H9 (cell line): ENCODE data around the gene RFPL2. TPM values are rescaled to one million over a fixed set of nuclear protein-coding genes. Genes with fewer than 3 reads are reported as not detected.
"Not testable (repeated sequence)": the region's sequence is repeated elsewhere in the genome, so short reads cannot be mapped to it uniquely, and the experiment has no call there.

Experiments used
- DNase-seq: peaks from one replicate; pipeline ENCODE4 v3.0.0-alpha.2; 2017
- H2AFZ ChIP-seq: one replicate; pipeline ENCODE4 v1.6.1; 2013; ENCODE audit warnings: mild to moderate bottlenecking, low read length, control low read depth, moderate library complexity
- H2AK5ac ChIP-seq: 2 replicates; pipeline ENCODE4 v1.6.1; 2013; ENCODE audit warnings: low read length, control low read depth, mixed read lengths; ENCODE audit not compliant: insufficient read length
- H2BK120ac ChIP-seq: one replicate; pipeline ENCODE4 v1.6.1; 2013; ENCODE audit warnings: low read depth, mild to moderate bottlenecking, low read length, control low read depth, inconsistent platforms; ENCODE audit not compliant: poor library complexity, severe bottlenecking
- H2BK12ac ChIP-seq: 2 replicates; pipeline ENCODE4 v1.6.1; 2013; ENCODE audit warnings: low read length, control low read depth, mixed read lengths, low read depth; ENCODE audit not compliant: insufficient read length
- H2BK15ac ChIP-seq: 2 replicates; pipeline ENCODE4 v1.6.1; 2013; ENCODE audit warnings: low read depth, low read length, control low read depth
- H2BK20ac ChIP-seq: one replicate; pipeline ENCODE4 v1.6.1; 2013; ENCODE audit warnings: low read depth, mild to moderate bottlenecking, low read length, control low read depth, inconsistent platforms; ENCODE audit not compliant: poor library complexity, severe bottlenecking
- H2BK5ac ChIP-seq: 2 replicates; pipeline ENCODE4 v1.6.1; 2013; ENCODE audit warnings: low read length, control low read depth, mixed read lengths; ENCODE audit not compliant: insufficient read length
- H3K14ac ChIP-seq: 2 replicates; pipeline ENCODE4 v1.6.1; 2013; ENCODE audit warnings: low read length, control low read depth; ENCODE audit not compliant: insufficient read depth
- H3K18ac ChIP-seq: 2 replicates; pipeline ENCODE4 v1.6.1; 2013; ENCODE audit warnings: low read depth, mild to moderate bottlenecking, mixed read lengths, low read length, control low read depth; ENCODE audit not compliant: insufficient read length
- H3K23ac ChIP-seq: 2 replicates; pipeline ENCODE4 v1.6.1; 2013; ENCODE audit warnings: low read length, control low read depth, mixed read lengths, low read depth; ENCODE audit not compliant: insufficient read length
- H3K23me2 ChIP-seq: 2 replicates; pipeline ENCODE4 v1.6.1; 2013; ENCODE audit warnings: low read depth, mild to moderate bottlenecking, mixed read lengths, low read length, control low read depth; ENCODE audit not compliant: insufficient read length, poor library complexity, severe bottlenecking
- H3K27ac ChIP-seq: 2 replicates; pipeline ENCODE4 v1.5.1; 2013; ENCODE audit warnings: low read length, control low read depth, mixed read lengths, low read depth; ENCODE audit not compliant: insufficient read length
- H3K27me3 ChIP-seq: 2 replicates; pipeline ENCODE4 v1.6.1; 2013; ENCODE audit warnings: low read length, control low read depth, inconsistent platforms; ENCODE audit not compliant: insufficient read depth
- H3K4ac ChIP-seq: 2 replicates; pipeline ENCODE4 v1.6.1; 2013; ENCODE audit warnings: low read depth, mild to moderate bottlenecking, control low read depth, inconsistent platforms, low read length, moderate library complexity
- H3K4me1 ChIP-seq: 2 replicates; pipeline ENCODE4 v1.6.1; 2013; ENCODE audit warnings: low read length, control low read depth, inconsistent platforms; ENCODE audit not compliant: insufficient read depth
- H3K4me2 ChIP-seq: 2 replicates; pipeline ENCODE4 v1.6.1; 2013; ENCODE audit warnings: low read length, control low read depth, mixed read lengths; ENCODE audit not compliant: insufficient read length, insufficient read depth
- H3K56ac ChIP-seq: 2 replicates; pipeline ENCODE4 v1.6.1; 2013; ENCODE audit warnings: low read depth, mild to moderate bottlenecking, mixed read lengths, low read length, control low read depth; ENCODE audit not compliant: insufficient read length
- H3K79me1 ChIP-seq: 2 replicates; pipeline ENCODE4 v1.6.1; 2013; ENCODE audit warnings: low read depth, mild to moderate bottlenecking, moderate library complexity, low read length, control low read depth, inconsistent platforms; ENCODE audit not compliant: insufficient read depth, poor library complexity, severe bottlenecking
- H3K79me2 ChIP-seq: 2 replicates; pipeline ENCODE4 v1.6.1; 2013; ENCODE audit warnings: low read length, control low read depth, inconsistent platforms; ENCODE audit not compliant: insufficient read depth
- H3K9ac ChIP-seq: 2 replicates; pipeline ENCODE4 v1.6.1; 2013; ENCODE audit warnings: low read length, control low read depth, mixed read lengths; ENCODE audit not compliant: insufficient read length; ENCODE audit errors: extremely low read depth
- H3K9me3 ChIP-seq: one replicate; pipeline ENCODE4 v1.6.1; 2013; ENCODE audit warnings: low read depth, low read length, inconsistent platforms; ENCODE audit not compliant: control insufficient read depth
- H3T11ph ChIP-seq: one replicate; pipeline ENCODE4 v1.6.1; 2013; ENCODE audit warnings: mild to moderate bottlenecking, low read length, control low read depth, inconsistent platforms
- H4K20me1 ChIP-seq: one replicate; pipeline ENCODE4 v1.6.1; 2013; ENCODE audit not compliant: control insufficient read depth, insufficient read length, insufficient read depth
- H4K5ac ChIP-seq: 2 replicates; pipeline ENCODE4 v1.6.1; 2013; ENCODE audit warnings: low read depth, mild to moderate bottlenecking, mixed read lengths, low read length, control low read depth; ENCODE audit not compliant: insufficient read length
- H4K8ac ChIP-seq: replicated peaks from 2 replicates; pipeline ENCODE4 v1.6.1; 2013; ENCODE audit warnings: low read length, control low read depth, mixed read lengths, low read depth; ENCODE audit not compliant: insufficient read length
- H4K91ac ChIP-seq: 2 replicates; pipeline ENCODE4 v1.6.1; 2013; ENCODE audit warnings: low read depth, mild to moderate bottlenecking, moderate library complexity, mixed read lengths, low read length, control low read depth; ENCODE audit not compliant: insufficient read length
- H3K27ac Mint-ChIP-seq, 3 experiments: 2 replicates in 2 of 3; 3 replicates in 1 of 3; pipeline ENCODE4 v1.8.0; 2020 to 2021; ENCODE audit warnings: mixed read lengths in 3 of 3, mild to moderate bottlenecking in 1 of 3, moderate library complexity in 1 of 3
- H3K27me3 Mint-ChIP-seq: 2 replicates; pipeline ENCODE4 v1.8.0; 2021; ENCODE audit warnings: low read depth, mild to moderate bottlenecking, moderate library complexity, mixed read lengths
- H3K36me3 Mint-ChIP-seq, 3 experiments: 2 replicates in 2 of 3; 3 replicates in 1 of 3; pipeline ENCODE4 v1.8.0; 2020 to 2021; ENCODE audit warnings: low read depth in 3 of 3, mixed read lengths in 3 of 3; ENCODE audit not compliant: insufficient read depth in 1 of 3
- H3K4me1 Mint-ChIP-seq, 2 experiments: 2 replicates each; pipeline ENCODE4 v1.8.0; 2020; ENCODE audit warnings: mixed read lengths in 2 of 2
- H3K4me3 Mint-ChIP-seq, 2 experiments: 2 replicates in 1 of 2; 3 replicates in 1 of 2; pipeline ENCODE4 v1.8.0; 2020 to 2021; ENCODE audit warnings: mild to moderate bottlenecking in 2 of 2, mixed read lengths in 2 of 2, moderate library complexity in 1 of 2
- H3K9me3 Mint-ChIP-seq, 2 experiments: 2 replicates in 1 of 2; 3 replicates in 1 of 2; pipeline ENCODE4 v1.8.0; 2020; ENCODE audit warnings: mild to moderate bottlenecking in 2 of 2, mixed read lengths in 2 of 2, moderate library complexity in 1 of 2
- WGBS: extraction: QIAGEN DNeasy Blood & Tissue Kit; methylation state at CpG from one replicate; pipeline ENCODE4 v1.1.7; 2013; ENCODE audit warnings: missing lambda C conversion rate, low lambda C conversion rate, mixed read lengths; ENCODE audit not compliant: insufficient read length; ENCODE audit errors: extremely low coverage; 5-methylcytosine and 5-hydroxymethylcytosine counted together
- total RNA-seq: library from RNA; stranded (reverse); gene quantifications from 2 replicates; pipeline ENCODE4 v1.2.1, GENCODE V29; 2021
- TF ChIP-seq, protein P1 (sequence below): fragments of 200-600 bp; sonication (generic); conservative IDR thresholded peaks from 3 replicates; pipeline ENCODE4 v1.8.0; 2021; ENCODE audit warnings: antibody characterized with exemption, mild to moderate bottlenecking

The RFPL2 gene
- total RNA-seq, 1 experiment from 2014 or later, result not detected

- H4K5ac ChIP-seq, result no peak overlapping the region
- TF ChIP-seq, protein P1, sequence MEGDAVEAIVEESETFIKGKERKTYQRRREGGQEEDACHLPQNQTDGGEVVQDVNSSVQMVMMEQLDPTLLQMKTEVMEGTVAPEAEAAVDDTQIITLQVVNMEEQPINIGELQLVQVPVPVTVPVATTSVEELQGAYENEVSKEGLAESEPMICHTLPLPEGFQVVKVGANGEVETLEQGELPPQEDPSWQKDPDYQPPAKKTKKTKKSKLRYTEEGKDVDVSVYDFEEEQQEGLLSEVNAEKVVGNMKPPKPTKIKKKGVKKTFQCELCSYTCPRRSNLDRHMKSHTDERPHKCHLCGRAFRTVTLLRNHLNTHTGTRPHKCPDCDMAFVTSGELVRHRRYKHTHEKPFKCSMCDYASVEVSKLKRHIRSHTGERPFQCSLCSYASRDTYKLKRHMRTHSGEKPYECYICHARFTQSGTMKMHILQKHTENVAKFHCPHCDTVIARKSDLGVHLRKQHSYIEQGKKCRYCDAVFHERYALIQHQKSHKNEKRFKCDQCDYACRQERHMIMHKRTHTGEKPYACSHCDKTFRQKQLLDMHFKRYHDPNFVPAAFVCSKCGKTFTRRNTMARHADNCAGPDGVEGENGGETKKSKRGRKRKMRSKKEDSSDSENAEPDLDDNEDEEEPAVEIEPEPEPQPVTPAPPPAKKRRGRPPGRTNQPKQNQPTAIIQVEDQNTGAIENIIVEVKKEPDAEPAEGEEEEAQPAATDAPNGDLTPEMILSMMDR, result no peak
- no peak overlapping the region for H2BK12ac ChIP-seq
- H3K18ac ChIP-seq, result no peak overlapping the region
- H2BK120ac ChIP-seq, result no peak overlapping the region
- no peak overlapping the region for H3T11ph ChIP-seq
- no peak overlapping the region for H2BK15ac ChIP-seq
- peaks cover 8% of the 10 kb centered on the region; the same call in 1 of the 2 replicates for H3K27me3 ChIP-seq
- no peaks in the 10 kb centered on the region for H3K9me3 ChIP-seq
- Mint-ChIP-seq H3K36me3 (no peaks in the 10 kb centered on the region; a peak in 2 of 7 replicates), H3K27me3 (peaks cover 93% of the 10 kb centered on the region), H3K27ac (no peak overlapping the region), H3K9me3 (no peaks in the 10 kb centered on the region), H3K4me3 (no peak overlapping the region), H3K4me1 (peaks cover 8 to 17% of the 10 kb centered on the region in 2 experiments)
- H3K4ac ChIP-seq, result no peak overlapping the region
- peaks cover 4% of the 10 kb centered on the region for H3K23me2 ChIP-seq
- no peak overlapping the region for H2AK5ac ChIP-seq
- H2BK20ac ChIP-seq, result no peak overlapping the region
- no peak overlapping the region for H2BK5ac ChIP-seq
- H3K23ac ChIP-seq, result no peak overlapping the region
- H3K4me2 ChIP-seq, result no peak overlapping the region
- H3K9ac ChIP-seq, result no peak overlapping the region
- H3K14ac ChIP-seq, result no peak overlapping the region; the same call in 1 of the 2 replicates
- no peak for DNase-seq
- no peaks in the 10 kb centered on the region for H3K79me2 ChIP-seq
- H3K27ac ChIP-seq, result no peak overlapping the region
- H3K79me1 ChIP-seq, result no peaks in the 10 kb centered on the region
- WGBS, result no CpG with 5 or more reads among the region's 6 CpGs
- no peaks in the 10 kb centered on the region for H4K20me1 ChIP-seq
- H4K91ac ChIP-seq, result no peak overlapping the region
- H3K56ac ChIP-seq, result no peak overlapping the region
- H4K8ac ChIP-seq, result no peak overlapping the region
- H3K4me1 ChIP-seq, result no peaks in the 10 kb centered on the region
- no peak overlapping the region for H2AFZ ChIP-seq
Measured at GRCh38 chr22:32199341-32199740, 5.5 kb downstream of the RFPL2 start.

DNA sequence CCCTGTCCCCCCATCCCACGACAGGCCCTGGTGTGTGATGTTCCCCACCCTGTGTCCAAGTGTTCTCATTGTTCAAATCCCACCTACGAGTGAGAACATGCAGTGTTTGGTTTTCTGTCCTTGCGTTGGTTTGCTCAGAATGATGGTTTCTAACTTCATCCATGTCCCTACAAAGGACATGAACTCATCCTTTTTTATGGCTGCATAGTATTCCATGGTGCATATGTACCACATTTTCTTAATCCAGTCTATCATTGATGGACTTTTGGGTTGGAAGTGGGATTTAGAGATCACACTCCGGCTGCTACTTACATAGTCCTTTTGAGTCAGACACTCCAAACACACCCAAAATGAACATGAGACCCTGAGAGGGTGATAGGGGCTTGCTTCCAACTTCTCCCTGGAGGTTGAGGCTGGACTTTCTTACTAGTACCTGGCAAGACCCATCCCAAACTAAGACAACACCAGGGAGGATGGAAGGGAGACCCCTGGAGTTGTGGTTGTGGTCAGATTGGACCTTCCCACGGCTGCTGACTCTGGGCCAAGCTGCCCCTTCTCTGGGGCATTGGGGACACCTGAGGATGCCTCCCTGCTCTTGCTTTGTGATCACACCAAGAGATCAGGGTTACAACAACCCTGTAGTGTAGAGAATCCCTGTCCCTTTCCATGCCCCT lies 7.2 kb downstream of the RFPL2 start:
- H3K4me3 Mint-ChIP-seq, H2BK120ac ChIP-seq, DNase-seq, H4K5ac ChIP-seq, H3K27me3 ChIP-seq, H3K9me3 Mint-ChIP-seq, H3K79me2 ChIP-seq, H3K4me2 ChIP-seq, H3K4me1 Mint-ChIP-seq, H3K9me3 ChIP-seq, H2AFZ ChIP-seq, H3K14ac ChIP-seq, H3K79me1 ChIP-seq, H4K91ac ChIP-seq, H4K20me1 ChIP-seq, H2BK5ac ChIP-seq, H2BK15ac ChIP-seq, H3K56ac ChIP-seq, H3K4me1 ChIP-seq, H3K27ac ChIP-seq, H3K23me2 ChIP-seq, H3K23ac ChIP-seq, H3K9ac ChIP-seq, H3K18ac ChIP-seq, H2AK5ac ChIP-seq, H4K8ac ChIP-seq, H2BK20ac ChIP-seq, H3K36me3 Mint-ChIP-seq, H2BK12ac ChIP-seq, H3K27ac Mint-ChIP-seq, H3T11ph ChIP-seq, H3K4ac ChIP-seq: not testable (repeated sequence)
- peaks cover 91% of the 10 kb centered on the region for H3K27me3 Mint-ChIP-seq
- WGBS, result no CpG with 5 or more reads among the region's 5 CpGs
